ENCODE results near the gene NCOR2. TPM values are rescaled to one million over a fixed set of nuclear protein-coding genes. Genes with fewer than 3 reads are reported as not detected.

The NCOR2 gene
- total RNA-seq, 1 donor from 2014 or later: 118 TPM

DNA sequence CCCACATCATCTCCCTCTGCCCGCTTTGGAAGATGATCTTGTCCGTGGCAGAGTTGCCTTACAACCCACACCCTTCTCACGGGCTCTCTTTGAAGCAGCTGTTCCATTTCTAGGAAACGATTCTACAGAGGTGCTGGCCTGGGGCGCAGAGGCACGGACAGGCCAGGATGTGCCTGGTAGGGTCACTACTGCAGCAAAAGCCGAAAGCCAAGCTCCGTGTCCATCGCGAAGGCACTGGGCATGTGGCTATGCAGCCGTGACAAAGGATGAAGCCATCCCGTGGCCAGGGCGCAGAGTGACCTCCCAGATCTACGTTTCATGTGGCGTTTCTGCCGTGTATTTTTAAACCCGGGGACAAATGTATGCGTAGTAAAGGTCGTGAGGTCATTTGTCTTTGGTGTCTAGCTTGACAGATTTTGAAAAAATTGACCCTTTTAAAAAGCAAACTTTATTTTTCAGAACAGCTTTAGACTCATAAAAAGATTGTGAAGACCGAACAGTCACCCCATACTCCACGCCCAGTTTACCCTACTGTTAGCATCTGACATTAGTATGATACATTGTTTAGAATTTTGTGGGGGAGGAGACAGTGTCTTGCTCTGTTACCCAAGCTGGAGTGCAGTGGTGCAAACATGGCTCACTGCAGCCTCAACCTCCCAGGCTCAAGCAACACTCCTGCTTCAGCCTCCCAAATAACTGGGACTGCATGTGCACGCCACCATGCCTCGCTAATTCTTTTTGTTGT, 40.4 kb upstream of the NCOR2 start:
- H3K36me3 Mint-ChIP-seq (ENCODE audit: low read depth): no peaks in the 10 kb centered on the region
- H3K27me3 Mint-ChIP-seq (ENCODE audit: insufficient read depth): peaks cover 31% of the 10 kb centered on the region
- H3K27ac Mint-ChIP-seq: no peak overlapping the region
- no peak for DNase-seq (ENCODE audit: low spot score)
- intact Hi-C loops (cut with micrococcal nuclease): no loop called here
- no peak overlapping the region for H3K4me3 Mint-ChIP-seq
- H3K4me1 Mint-ChIP-seq (ENCODE audit: low read depth): peaks cover 15% of the 10 kb centered on the region
- no peaks in the 10 kb centered on the region for H3K9me3 Mint-ChIP-seq

- Mint-ChIP-seq H3K36me3 (ENCODE audit: low read depth) (no peaks in the 10 kb centered on the region), H3K9me3 (no peaks in the 10 kb centered on the region), H3K27ac (no peak overlapping the region), H3K27me3 (ENCODE audit: insufficient read depth) (peaks cover 31% of the 10 kb centered on the region), H3K4me3 (no peak overlapping the region), H3K4me1 (ENCODE audit: low read depth) (peaks cover 15% of the 10 kb centered on the region)
- DNase-seq (ENCODE audit: low spot score): no peak
- intact Hi-C loops (cut with micrococcal nuclease): no loop called here
Observed at GRCh38 chr12:124605883-124606774, 38.7 kb upstream of the NCOR2 start.

GRCh38 chr12:124605150-124605882, 37.9 kb upstream of the NCOR2 start:
- intact Hi-C loops (cut with micrococcal nuclease): no loop called here
- H3K36me3 Mint-ChIP-seq (ENCODE audit: low read depth): no peaks in the 10 kb centered on the region
- no peak for DNase-seq (ENCODE audit: low spot score)
- H3K4me3 Mint-ChIP-seq: no peak overlapping the region
- H3K27me3 Mint-ChIP-seq (ENCODE audit: insufficient read depth): peaks cover 28% of the 10 kb centered on the region
- no peak overlapping the region for H3K27ac Mint-ChIP-seq
- peaks cover 15% of the 10 kb centered on the region for H3K4me1 Mint-ChIP-seq (ENCODE audit: low read depth)
- H3K9me3 Mint-ChIP-seq: no peaks in the 10 kb centered on the region

DNA sequence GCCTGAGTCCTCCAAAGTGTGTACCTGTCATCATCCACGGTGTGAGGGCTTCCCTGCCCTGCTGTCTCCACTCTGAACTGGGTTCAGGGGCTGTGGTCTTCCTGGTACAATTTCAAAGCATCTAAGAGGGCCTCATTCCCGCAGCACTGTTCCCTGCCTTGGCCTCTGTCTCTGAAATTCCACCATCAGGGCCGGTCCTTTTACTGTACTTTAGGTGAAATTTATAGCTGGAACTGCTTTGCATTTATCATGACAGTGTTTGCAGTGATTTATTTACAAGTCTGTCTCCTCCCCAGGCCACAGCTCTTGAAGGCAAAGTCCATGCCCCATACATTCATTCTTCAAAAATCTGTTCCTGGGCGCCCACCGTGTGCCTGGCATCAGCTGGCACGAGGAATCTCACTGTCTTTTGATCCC, 36.9 kb upstream of the NCOR2 start:
- H3K9me3 Mint-ChIP-seq: no peaks in the 10 kb centered on the region
- no peaks in the 10 kb centered on the region for H3K36me3 Mint-ChIP-seq (ENCODE audit: low read depth)
- H3K4me1 Mint-ChIP-seq (ENCODE audit: low read depth): peaks cover 10% of the 10 kb centered on the region
- H3K27me3 Mint-ChIP-seq (ENCODE audit: insufficient read depth): peaks cover 22% of the 10 kb centered on the region
- H3K27ac Mint-ChIP-seq: no peak overlapping the region
- intact Hi-C loops (cut with micrococcal nuclease): no loop called here
- no peak overlapping the region for H3K4me3 Mint-ChIP-seq
- no peak for DNase-seq (ENCODE audit: low spot score)

DNA sequence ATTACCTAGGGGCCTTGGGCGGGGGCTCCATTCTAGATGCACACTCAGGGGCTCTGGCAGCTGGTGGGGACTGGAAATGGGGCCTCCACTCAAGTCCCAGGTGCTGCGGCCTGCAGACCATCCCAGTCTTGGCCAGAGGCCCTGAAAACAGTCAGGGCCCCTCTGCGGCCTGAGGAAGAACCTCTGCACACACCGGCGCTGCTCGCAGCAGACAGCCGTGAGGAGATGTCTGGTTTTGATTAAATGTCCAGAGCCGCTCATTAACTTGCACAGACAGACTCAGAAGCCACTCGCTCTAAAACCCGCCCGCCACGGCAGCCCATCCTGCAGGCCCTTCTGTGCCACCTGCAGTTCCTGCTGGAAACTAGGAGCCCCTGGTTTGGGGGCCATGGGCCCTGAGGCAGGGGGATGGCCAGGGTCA, 36.4 kb upstream of the NCOR2 start:
- Mint-ChIP-seq H3K27ac (no peak overlapping the region), H3K4me1 (ENCODE audit: low read depth) (peaks cover 5% of the 10 kb centered on the region), H3K9me3 (no peaks in the 10 kb centered on the region), H3K36me3 (ENCODE audit: low read depth) (no peaks in the 10 kb centered on the region), H3K27me3 (ENCODE audit: insufficient read depth) (peaks cover 22% of the 10 kb centered on the region), H3K4me3 (no peak overlapping the region)
- intact Hi-C loops (cut with micrococcal nuclease): no loop called here
- DNase-seq (ENCODE audit: low spot score): no peak

DNA sequence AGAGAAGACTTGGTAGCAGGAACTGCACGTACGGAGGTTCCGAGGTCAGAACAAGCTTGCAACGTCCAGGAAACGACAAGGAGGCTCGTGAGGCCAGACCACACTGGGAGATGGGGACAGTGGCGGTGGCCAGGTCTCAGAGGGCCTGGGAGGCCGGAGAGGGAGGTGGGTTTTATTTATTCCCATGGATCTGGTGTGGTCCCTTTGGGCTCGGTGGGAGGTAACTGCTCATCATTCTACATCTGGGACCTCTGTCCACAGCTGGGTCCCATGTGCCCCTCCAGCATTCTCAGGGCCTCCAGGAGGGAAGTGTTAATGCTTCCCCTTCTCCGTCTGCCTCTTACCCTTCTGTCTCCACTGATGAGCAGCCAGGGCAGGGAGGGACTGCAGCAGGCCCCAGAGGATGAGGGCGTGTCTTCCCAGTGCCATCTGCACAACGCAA, 35.7 kb upstream of the NCOR2 start:
- Mint-ChIP-seq H3K4me3 (no peak overlapping the region), H3K9me3 (no peaks in the 10 kb centered on the region), H3K36me3 (ENCODE audit: low read depth) (no peaks in the 10 kb centered on the region), H3K27ac (no peak overlapping the region), H3K4me1 (ENCODE audit: low read depth) (no peaks in the 10 kb centered on the region), H3K27me3 (ENCODE audit: insufficient read depth) (peaks cover 26% of the 10 kb centered on the region)
- DNase-seq (ENCODE audit: low spot score): no peak
- intact Hi-C loops (cut with micrococcal nuclease): no loop called here

DNA sequence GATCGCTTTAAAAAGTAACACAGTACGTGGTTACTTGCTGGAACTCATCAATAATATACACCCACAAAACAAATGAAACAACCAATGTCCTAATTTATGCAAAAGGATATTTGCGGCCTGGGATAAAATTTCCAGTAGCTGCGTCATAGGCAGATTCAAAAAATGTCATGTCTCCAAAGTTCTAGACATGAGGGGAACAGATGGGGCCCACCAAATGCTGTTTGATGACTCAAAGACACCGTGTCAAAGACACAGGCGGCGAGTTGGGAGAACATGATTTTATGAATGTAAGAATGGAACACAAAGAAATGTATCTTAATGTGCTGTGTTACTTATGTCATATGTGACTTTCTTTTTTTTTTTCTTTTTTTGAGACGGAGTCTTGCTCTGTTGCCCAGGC, 34.3 kb upstream of the NCOR2 start:
- peaks cover 28% of the 10 kb centered on the region for H3K27me3 Mint-ChIP-seq (ENCODE audit: insufficient read depth)
- no peaks in the 10 kb centered on the region for H3K4me1 Mint-ChIP-seq (ENCODE audit: low read depth)
- no peak overlapping the region for H3K4me3 Mint-ChIP-seq
- no peak overlapping the region for H3K27ac Mint-ChIP-seq
- no peaks in the 10 kb centered on the region for H3K36me3 Mint-ChIP-seq (ENCODE audit: low read depth)
- no peak for DNase-seq (ENCODE audit: low spot score)
- no peaks in the 10 kb centered on the region for H3K9me3 Mint-ChIP-seq
- intact Hi-C loops (cut with micrococcal nuclease): no loop called here

GRCh38 chr12:124599074-124599999, 31.9 kb upstream of the NCOR2 start:
- no peaks in the 10 kb centered on the region for H3K36me3 Mint-ChIP-seq (ENCODE audit: low read depth)
- no peak for DNase-seq (ENCODE audit: low spot score)
- H3K27ac Mint-ChIP-seq: no peak overlapping the region

DNA sequence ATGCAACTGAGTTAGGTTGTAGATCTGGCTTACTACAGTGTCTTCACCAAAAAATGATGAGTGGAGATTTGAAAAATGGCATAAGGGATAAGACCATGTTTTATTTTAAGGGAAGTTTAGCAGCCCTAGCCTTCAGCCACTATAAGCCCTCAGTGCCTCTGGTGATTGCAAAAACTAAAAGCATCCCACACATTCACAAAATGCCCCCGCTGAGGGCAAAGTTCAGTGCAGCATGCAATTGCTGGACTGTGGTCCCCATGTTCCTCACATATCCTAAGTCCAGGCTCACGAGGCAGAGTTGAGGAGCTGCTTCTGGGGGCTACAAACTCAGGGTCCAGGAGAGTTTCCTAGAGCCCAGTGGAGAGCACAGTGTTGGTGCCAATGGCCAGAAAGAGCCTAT, 29.6 kb upstream of the NCOR2 start:
- Mint-ChIP-seq H3K27me3 (ENCODE audit: insufficient read depth) (peaks cover 23% of the 10 kb centered on the region), H3K27ac (no peak overlapping the region), H3K4me1 (ENCODE audit: low read depth) (no peaks in the 10 kb centered on the region)

More at GRCh38 chr12:124599074-124599999, 31.9 kb upstream of the NCOR2 start:
- no peaks in the 10 kb centered on the region for H3K9me3 Mint-ChIP-seq
- intact Hi-C loops (cut with micrococcal nuclease): no loop called here
- H3K27me3 Mint-ChIP-seq (ENCODE audit: insufficient read depth): peaks cover 19% of the 10 kb centered on the region
- H3K4me1 Mint-ChIP-seq (ENCODE audit: low read depth): no peaks in the 10 kb centered on the region
- no peak overlapping the region for H3K4me3 Mint-ChIP-seq

GRCh38 chr12:124595444-124595843, 28.0 kb upstream of the NCOR2 start:
- H3K9me3 Mint-ChIP-seq: peaks cover 9% of the 10 kb centered on the region
- H3K4me1 Mint-ChIP-seq (ENCODE audit: low read depth): no peaks in the 10 kb centered on the region
- DNase-seq (ENCODE audit: low spot score): no peak
- H3K36me3 Mint-ChIP-seq (ENCODE audit: low read depth): peaks cover 2% of the 10 kb centered on the region
- H3K27ac Mint-ChIP-seq: no peak overlapping the region
- intact Hi-C loops (cut with micrococcal nuclease): no loop called here
- peaks cover 23% of the 10 kb centered on the region for H3K27me3 Mint-ChIP-seq (ENCODE audit: insufficient read depth)
- H3K4me3 Mint-ChIP-seq: no peak overlapping the region

More for the DNA sequence above, 29.6 kb upstream of the NCOR2 start:
- no peaks in the 10 kb centered on the region for H3K36me3 Mint-ChIP-seq (ENCODE audit: low read depth)
- no peaks in the 10 kb centered on the region for H3K9me3 Mint-ChIP-seq
- H3K4me3 Mint-ChIP-seq: no peak overlapping the region
- intact Hi-C loops (cut with micrococcal nuclease): no loop called here
- DNase-seq (ENCODE audit: low spot score): no peak

DNA sequence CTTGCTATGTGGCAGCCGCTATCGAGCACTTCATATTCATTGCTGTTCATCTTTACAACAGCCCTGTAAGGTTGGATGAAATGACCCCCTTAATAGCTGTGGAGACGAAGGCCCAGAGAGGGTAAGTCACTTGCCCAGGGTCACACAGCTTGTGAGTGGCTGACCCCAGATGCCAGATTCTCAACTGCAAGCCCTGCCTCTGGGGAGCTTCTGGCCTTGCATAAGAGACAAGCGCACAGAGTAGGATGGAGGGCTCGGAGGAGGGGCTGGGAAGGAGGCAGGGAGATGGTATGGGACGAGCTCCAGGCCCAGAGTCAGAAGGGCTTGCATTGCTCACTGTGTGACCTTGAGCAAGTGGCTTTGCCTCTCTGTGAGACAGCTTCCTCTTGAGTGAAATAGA, 27.4 kb upstream of the NCOR2 start:
- DNase-seq (ENCODE audit: low spot score): no peak
- Mint-ChIP-seq H3K4me3 (no peak overlapping the region), H3K27me3 (ENCODE audit: insufficient read depth) (peaks cover 23% of the 10 kb centered on the region), H3K4me1 (ENCODE audit: low read depth) (no peaks in the 10 kb centered on the region), H3K9me3 (peaks cover 9% of the 10 kb centered on the region), H3K36me3 (ENCODE audit: low read depth) (peaks cover 2% of the 10 kb centered on the region), H3K27ac (no peak overlapping the region)
- intact Hi-C loops (cut with micrococcal nuclease): no loop called here

- H3K27me3 Mint-ChIP-seq (ENCODE audit: insufficient read depth): peaks cover 21% of the 10 kb centered on the region
- H3K4me3 Mint-ChIP-seq: no peak overlapping the region
- peaks cover 2% of the 10 kb centered on the region for H3K36me3 Mint-ChIP-seq (ENCODE audit: low read depth)
- peaks cover 9% of the 10 kb centered on the region for H3K9me3 Mint-ChIP-seq
- peaks cover 9% of the 10 kb centered on the region for H3K4me1 Mint-ChIP-seq (ENCODE audit: low read depth)
- H3K27ac Mint-ChIP-seq: no peak overlapping the region
- intact Hi-C loops (cut with micrococcal nuclease): no loop called here
- no peak for DNase-seq (ENCODE audit: low spot score)
Observed at GRCh38 chr12:124593851-124594401, 26.5 kb upstream of the NCOR2 start.
